Measurements from ENCODE around the gene SEMA6B. TPM values are rescaled to one million over a fixed set of nuclear protein-coding genes. Genes with fewer than 3 reads are reported as not detected.

Gene SEMA6B
- total and polyA plus RNA-seq, 2 of the 8 experiments (the other 6 are each of a cell fraction or from before 2014, with no cell fraction given), result 31.3 to 54.4 TPM

GRCh38 chr19:4503825-4504170, 55.7 kb downstream of the SEMA6B start:
- Histone ChIP-seq H2BK20ac (ENCODE audit: low read length) (no peak overlapping the region), H3K9ac (replicated peaks in 1 of 4; ENCODE audit: extremely low read depth in 1 of 4, low read depth in 3 of 4, low read length in 3 of 4) (no peak overlapping the region), H3K27me3 (replicated peaks in 1 of 4; ENCODE audit: control insufficient read depth in 3 of 4, extremely low read depth in 1 of 4, insufficient read depth in 3 of 4, low read length in 3 of 4) (peaks cover 0 to 7% (median 7%) of the 10 kb centered on the region in 4 experiments; a peak in 3 of 7 replicates), H3K4ac (replicated peaks; ENCODE audit: insufficient read length, low read depth, low read length) (no peak overlapping the region), H4K5ac (ENCODE audit: insufficient read length, low read depth, low read length) (no peak overlapping the region), H2AFZ (ENCODE audit: low read length) (no peak overlapping the region), H3K4me1 (replicated peaks in 1 of 4; ENCODE audit: control insufficient read depth in 3 of 4, insufficient read depth in 4 of 4, low read length in 3 of 4) (no peaks in the 10 kb centered on the region), H2BK12ac (ENCODE audit: low read depth, low read length) (no peak overlapping the region), H3K56ac (replicated peaks; ENCODE audit: insufficient read length, low read depth, low read length) (no peak overlapping the region), H3K4me2 (ENCODE audit: insufficient read depth in 1 of 2, low read depth in 2 of 2, low read length in 2 of 2) (no peak overlapping the region), H3K36me3 (ENCODE audit: control insufficient read depth in 2 of 4, insufficient read depth in 4 of 4, low read length in 3 of 4) (peaks cover 3 to 45% (median 12%) of the 10 kb centered on the region in 4 experiments; a peak in 6 of 8 replicates), H3K14ac (ENCODE audit: insufficient read length) (no peak overlapping the region), H4K8ac (ENCODE audit: extremely low read depth, insufficient read depth, low read length) (no peak overlapping the region), H3K79me1 (ENCODE audit: low read depth, low read length) (peaks cover 2% of the 10 kb centered on the region; the same call in 1 of the 2 replicates), H2AK5ac (ENCODE audit: low read depth, low read length) (no peak overlapping the region), H4K20me1 (replicated peaks in 1 of 2; ENCODE audit: control insufficient read depth in 1 of 2, insufficient read depth in 2 of 2, low read length in 2 of 2) (peaks cover 14 to 30% of the 10 kb centered on the region in 2 experiments), H3K27ac (ENCODE audit: low read depth, low read length) (no peak overlapping the region), H3K18ac (ENCODE audit: extremely low read depth, low read length) (no peak overlapping the region), H3K23me2 (ENCODE audit: low read depth, low read length) (no peaks in the 10 kb centered on the region), H2BK15ac (ENCODE audit: low read length) (no peak overlapping the region), H2BK5ac (ENCODE audit: low read depth, low read length) (no peak overlapping the region), H3K9me3 (ENCODE audit: insufficient read depth in 2 of 2, low read depth in 1 of 2, low read length in 1 of 2) (no peaks in the 10 kb centered on the region), H3K4me3 (ENCODE audit: extremely low read depth in 1 of 4, insufficient read depth in 2 of 4, low read depth in 3 of 4, low read length in 4 of 4) (no peak overlapping the region), H3K23ac (ENCODE audit: insufficient read length) (no peak overlapping the region), H2BK120ac (replicated peaks; ENCODE audit: low read depth, low read length) (no peak overlapping the region), H4K91ac (replicated peaks; ENCODE audit: insufficient read length, low read length) (no peak overlapping the region), H3K79me2 (ENCODE audit: control insufficient read depth in 1 of 2, insufficient read depth in 2 of 2, low read length in 2 of 2) (no peaks in the 10 kb centered on the region)
- FAIRE-seq (no peak), DNase-seq (ENCODE audit: low read depth in 1 of 2, low spot score in 2 of 2) (no peak)
- no peak for TF ChIP-seq TAF7 (optimal IDR thresholded peaks at IDR 0.05; ENCODE audit: borderline replicate concordance, low read depth, low read length)
- no peak for TF ChIP-seq EP300 (IDR thresholded peaks at IDR 0.05; ENCODE audit: borderline replicate concordance in 1 of 2, low read depth in 2 of 2, low read length in 2 of 2)
- no peak for TF ChIP-seq SIX5 (IDR thresholded peaks at IDR 0.05; ENCODE audit: low read depth, low read length)
- POLR2A ChIA-PET (ENCODE audit: partially characterized antibody), result interaction anchor here (1.7 to 3.5 kb wide), 4 partner anchors 9 to 32 kb away, joined by 4 to 19 read pairs (median 14); partner anchors contain the start of genes HDGFL2 and PLIN4
- CTCF ChIA-PET (ENCODE audit: partially characterized antibody), result interaction anchor here (0.7 to 1.6 kb wide), 4 partner anchors 8 to 26 kb away, joined by 3 to 5 read pairs (median 4); no protein-coding TSS in a partner anchor
- WGBS, 2 experiments (ENCODE audit: extremely low coverage in 1 of 2, insufficient coverage in 1 of 2, insufficient read length in 1 of 2, insufficient replicate concordance in 2 of 2, low coverage in 1 of 2, low lambda C conversion rate in 2 of 2, missing lambda C conversion rate in 1 of 2), result 91% methylated on average over 10 of the region's 10 CpGs; no CpG with 5 or more reads in 1 of the 2 experiments

Data from H1 (cell line).